Upper lobe of right lung (tissue), 1 donor: ENCODE data around the gene EPB41L3. TPM values are rescaled to one million over a fixed set of nuclear protein-coding genes. Genes with fewer than 3 reads are reported as not detected.
A peak's percentile ranks its signal among the peaks of the same experiment; 100 is the strongest.
"Not testable (repeated sequence)": the region's sequence is repeated elsewhere in the genome, so short reads cannot be mapped to it uniquely, and the experiment has no call there.

Source experiments
- ATAC-seq: fragments of 200-7000 bp; cut with Tn5 transposase; one replicate; pipeline ENCODE4 v1.9.1; 2020; ENCODE audit warnings: mild to moderate bottlenecking, moderate library complexity
- DNase-seq: peaks from one replicate; pipeline ENCODE4 v3.0.0-alpha.2; 2020
- H3K27ac ChIP-seq: fragments of 200-600 bp; one replicate; pipeline ENCODE4 v1.8.0; 2022
- H3K27me3 ChIP-seq: fragments of 200-600 bp; one replicate; pipeline ENCODE4 v1.8.0; 2022; ENCODE audit warnings: mild to moderate bottlenecking
- H3K36me3 ChIP-seq: fragments of 200-600 bp; one replicate; pipeline ENCODE4 v1.8.0; 2022
- H3K4me1 ChIP-seq: fragments of 200-600 bp; one replicate; pipeline ENCODE4 v1.8.0; 2022
- H3K4me3 ChIP-seq: fragments of 200-600 bp; one replicate; pipeline ENCODE4 v1.8.0; 2022; ENCODE audit warnings: mild to moderate bottlenecking
- H3K9me3 ChIP-seq: fragments of 200-600 bp; one replicate; pipeline ENCODE4 v1.8.0; 2022
- CTCF ChIP-seq: fragments of 200-600 bp; IDR thresholded peaks from one replicate; pipeline ENCODE4 v1.8.0; 2022; ENCODE audit warnings: antibody characterized with exemption
- intact Hi-C: fragments of 100-400 bp; cut with DNase I; formaldehyde crosslinking; loops from one replicate; pipeline ENCODE4 v1.11.0; 2022
- total RNA-seq: library from RNA; stranded (reverse); fragmentation: NEBNext Ultra II Directional; extraction: Animal tissue kit (Norgen Biotek cat#: 25700); gene quantifications from one replicate; pipeline ENCODE4 v1.2.1, GENCODE V29; 2021
- donor health status: DM: no; HTN: yes; CAD: no; lungs with severe emphysema.

Gene EPB41L3
- total RNA-seq, 1 donor from 2014 or later = 68.9 TPM

- Histone ChIP-seq H3K9me3 (no peaks in the 10 kb centered on the region), H3K4me3 (no peak overlapping the region), H3K27me3 (no peaks in the 10 kb centered on the region), H3K27ac (peak overlapping the region; percentile 14), H3K4me1 (peaks cover 20% of the 10 kb centered on the region), H3K36me3 (no peaks in the 10 kb centered on the region)
- intact Hi-C loops = no loop called here
- ATAC-seq (peak; percentile 72), DNase-seq (no peak)
- no peak for TF ChIP-seq CTCF
Measured at GRCh38 chr18:5515011-5515784, 28.6 kb downstream of the EPB41L3 start.

GRCh38 chr18:5513947-5514346 lies 29.9 kb downstream of the EPB41L3 start:
- H3K36me3 ChIP-seq = no peaks in the 10 kb centered on the region
- intact Hi-C loops = no loop called here
- H3K4me3 ChIP-seq = no peak overlapping the region
- H3K27me3 ChIP-seq = no peaks in the 10 kb centered on the region
- H3K27ac ChIP-seq = no peak overlapping the region
- no peak for DNase-seq
- no peaks in the 10 kb centered on the region for H3K9me3 ChIP-seq
- TF ChIP-seq CTCF = no peak
- peaks cover 20% of the 10 kb centered on the region for H3K4me1 ChIP-seq
- peak; percentile 53 for ATAC-seq

GRCh38 chr18:5512176-5512575 lies 31.6 kb downstream of the EPB41L3 start:
- H3K9me3 ChIP-seq = no peaks in the 10 kb centered on the region
- DNase-seq (no peak), ATAC-seq (no peak)
- TF ChIP-seq CTCF = no peak
- H3K27me3 ChIP-seq = no peaks in the 10 kb centered on the region
- H3K27ac ChIP-seq = no peak overlapping the region
- intact Hi-C loops = no loop called here
- no peak overlapping the region for H3K4me3 ChIP-seq
- peaks cover 20% of the 10 kb centered on the region for H3K4me1 ChIP-seq
- no peaks in the 10 kb centered on the region for H3K36me3 ChIP-seq

GRCh38 chr18:5511541-5511940 lies 32.3 kb downstream of the EPB41L3 start:
- intact Hi-C loops, DNase-seq, H3K36me3 ChIP-seq, H3K4me3 ChIP-seq, H3K27me3 ChIP-seq, H3K27ac ChIP-seq, H3K9me3 ChIP-seq: not testable (repeated sequence)
- ATAC-seq = peak; percentile 50
- peaks cover 20% of the 10 kb centered on the region for H3K4me1 ChIP-seq

- H3K27ac ChIP-seq = no peak overlapping the region
- no peak for ATAC-seq
- TF ChIP-seq CTCF = no peak
- no peaks in the 10 kb centered on the region for H3K36me3 ChIP-seq
- peaks cover 10% of the 10 kb centered on the region for H3K4me1 ChIP-seq
- no peaks in the 10 kb centered on the region for H3K9me3 ChIP-seq
- no peak overlapping the region for H3K4me3 ChIP-seq
- intact Hi-C loops = no loop called here
- no peak for DNase-seq
- no peaks in the 10 kb centered on the region for H3K27me3 ChIP-seq
Measured at GRCh38 chr18:5510135-5510846, 33.5 kb downstream of the EPB41L3 start.

GRCh38 chr18:5508821-5509220 lies 35.0 kb downstream of the EPB41L3 start:
- intact Hi-C loops = no loop called here
- ATAC-seq (no peak), DNase-seq (no peak)
- Histone ChIP-seq H3K4me3 (no peak overlapping the region), H3K27me3 (no peaks in the 10 kb centered on the region), H3K27ac (no peak overlapping the region), H3K9me3 (no peaks in the 10 kb centered on the region), H3K4me1 (no peaks in the 10 kb centered on the region), H3K36me3 (no peaks in the 10 kb centered on the region)
- TF ChIP-seq CTCF = no peak
